GM18519 (cell line): ENCODE results near the gene PAEP.

Source experiments
- ATAC-seq: cut with Tn5 transposase; IDR thresholded peaks from one replicate; pipeline ENCODE4 v1.9.1; 2021; ENCODE audit warnings: mild to moderate bottlenecking, moderate library complexity; ENCODE audit not compliant: unreplicated experiment, low FRiP score

The PAEP gene

GRCh38 chr9:135574331-135574730 lies 12.8 kb downstream of the PAEP start:
- ATAC-seq: no peak

- ATAC-seq: no peak
Measured at GRCh38 chr9:135574943-135575342, 13.4 kb downstream of the PAEP start.

- ATAC-seq: no peak
Measured at GRCh38 chr9:135575995-135576631, 14.6 kb downstream of the PAEP start.

GRCh38 chr9:135577256-135577655 lies 15.7 kb downstream of the PAEP start:
- no peak for ATAC-seq

- ATAC-seq: no peak
Measured at GRCh38 chr9:135579356-135579755, 17.8 kb downstream of the PAEP start.

- no peak for ATAC-seq
Measured at GRCh38 chr9:135579889-135580660, 18.5 kb downstream of the PAEP start.

GRCh38 chr9:135580664-135581380 lies 19.3 kb downstream of the PAEP start:
- ATAC-seq: no peak

- no peak for ATAC-seq
Measured at GRCh38 chr9:135581636-135582426, 20.3 kb downstream of the PAEP start.

- no peak for ATAC-seq
Measured at GRCh38 chr9:135582541-135582940, 21.0 kb downstream of the PAEP start.

- ATAC-seq: no peak
Measured at GRCh38 chr9:135582966-135583687, 21.6 kb downstream of the PAEP start.

GRCh38 chr9:135583688-135584011 lies 22.1 kb downstream of the PAEP start:
- ATAC-seq: no peak

GRCh38 chr9:135584371-135584770 lies 22.8 kb downstream of the PAEP start:
- ATAC-seq: no peak

- ATAC-seq: no peak
Measured at GRCh38 chr9:135584934-135585333, 23.4 kb downstream of the PAEP start.

- no peak for ATAC-seq
Measured at GRCh38 chr9:135586601-135587109, 25.1 kb downstream of the PAEP start.

- ATAC-seq: no peak
Measured at GRCh38 chr9:135587658-135588057, 26.1 kb downstream of the PAEP start.

GRCh38 chr9:135588371-135588770 lies 26.8 kb downstream of the PAEP start:
- no peak for ATAC-seq

GRCh38 chr9:135588886-135589595 lies 27.5 kb downstream of the PAEP start:
- no peak for ATAC-seq

GRCh38 chr9:135589596-135590485 lies 28.3 kb downstream of the PAEP start:
- ATAC-seq: no peak
